Osteoblast (primary cell): Measurements from ENCODE around the gene PEX26. TPM values are rescaled to one million over a fixed set of nuclear protein-coding genes. Genes with fewer than 3 reads are reported as not detected.

ENCODE experiments used
- DNase-seq: peaks from one replicate; pipeline ENCODE4 v3.0.0; 2011; ENCODE audit warnings: low spot score, mixed read lengths; ENCODE audit not compliant: insufficient read length; ENCODE audit errors: missing footprints
- H2AFZ ChIP-seq: 2 replicates; pipeline ENCODE4 v1.6.0; 2011; ENCODE audit warnings: mild to moderate bottlenecking, low read length
- H3K27ac ChIP-seq: 2 replicates; pipeline ENCODE4 v1.5.1; 2011; ENCODE audit warnings: mild to moderate bottlenecking, low read depth, low read length, moderate library complexity
- H3K27me3 ChIP-seq: 2 replicates; pipeline ENCODE4 v1.6.0; 2012; ENCODE audit warnings: mild to moderate bottlenecking, control low read depth, inconsistent platforms, low read length, moderate library complexity; ENCODE audit not compliant: insufficient read depth
- H3K36me3 ChIP-seq: 2 replicates; pipeline ENCODE4 v1.5.1; 2011; ENCODE audit warnings: mild to moderate bottlenecking, low read length, control low read depth, moderate library complexity; ENCODE audit not compliant: insufficient read depth
- H3K4me1 ChIP-seq: 2 replicates; pipeline ENCODE4 v1.5.1; 2011; ENCODE audit warnings: mild to moderate bottlenecking, low read length, control low read depth, moderate library complexity; ENCODE audit not compliant: insufficient read depth
- H3K4me2 ChIP-seq: 2 replicates; pipeline ENCODE4 v1.6.0; 2011; ENCODE audit warnings: mild to moderate bottlenecking, low read length; ENCODE audit not compliant: insufficient read depth
- H3K4me3 ChIP-seq: fragments of 200-600 bp; sonication (generic); 3 replicates; pipeline ENCODE4 v1.5.1; 2012; ENCODE audit warnings: mild to moderate bottlenecking, low read length, inconsistent platforms; ENCODE audit not compliant: insufficient read depth
- H3K79me2 ChIP-seq: 2 replicates; pipeline ENCODE4 v1.6.0; 2012; ENCODE audit warnings: mild to moderate bottlenecking, low read length, control low read depth, inconsistent platforms; ENCODE audit not compliant: insufficient read depth
- H3K9me3 ChIP-seq: 2 replicates; pipeline ENCODE4 v1.5.1; 2011; ENCODE audit warnings: low read depth, low read length, control low read depth
- H4K20me1 ChIP-seq: 2 replicates; pipeline ENCODE4 v1.6.0; 2012; ENCODE audit warnings: mild to moderate bottlenecking, low read length, control low read depth; ENCODE audit not compliant: insufficient read depth
- CTCF ChIP-seq: IDR thresholded peaks from 2 replicates; pipeline ENCODE4 v1.5.1; 2011; ENCODE audit warnings: mild to moderate bottlenecking, low read depth, low read length, moderate library complexity; ENCODE audit errors: extremely low read depth
- total RNA-seq: library from RNA; depleted of rRNA; stranded (reverse); fragments of >200 nt; gene quantifications from 2 replicates; pipeline ENCODE4 v1.2.3, GENCODE V29; 2012

The PEX26 gene
- total RNA-seq, 1 donor, result 26.8 TPM

DNA sequence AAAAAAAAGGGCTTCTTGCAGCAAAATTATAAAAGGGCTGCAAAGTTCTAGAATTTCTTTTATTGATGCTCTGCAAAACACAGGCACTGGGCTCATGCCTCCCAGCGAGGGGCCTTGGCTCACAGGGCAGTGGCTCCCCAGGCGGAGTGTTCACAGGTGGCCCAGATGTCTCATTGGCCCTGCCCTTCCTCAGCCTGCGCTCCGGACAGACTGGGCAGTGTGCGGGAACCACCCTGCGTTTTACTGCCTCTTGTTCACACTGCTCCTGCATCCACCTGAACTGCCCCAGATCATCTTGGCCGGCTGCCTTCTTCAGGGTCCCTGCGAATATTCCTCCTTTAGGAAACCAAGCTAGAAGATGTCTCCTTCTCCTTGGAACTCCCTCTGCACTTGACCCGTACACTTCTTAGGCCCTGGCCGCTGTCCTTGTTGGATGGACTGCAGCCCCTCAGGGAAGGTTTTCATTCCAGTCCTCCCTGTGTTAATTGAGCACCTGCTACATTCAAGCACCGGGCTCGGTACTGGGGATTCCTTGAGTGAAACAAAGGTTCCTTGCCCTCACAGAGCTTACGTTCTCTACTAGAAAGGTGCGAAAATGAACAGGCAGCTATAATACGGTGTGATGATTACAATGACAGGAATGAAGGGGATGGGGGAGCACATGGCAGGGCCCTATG, 37.3 kb downstream of the PEX26 start:
- Histone ChIP-seq H3K4me2 (no peak overlapping the region), H4K20me1 (peaks cover 10% of the 10 kb centered on the region)

DNA sequence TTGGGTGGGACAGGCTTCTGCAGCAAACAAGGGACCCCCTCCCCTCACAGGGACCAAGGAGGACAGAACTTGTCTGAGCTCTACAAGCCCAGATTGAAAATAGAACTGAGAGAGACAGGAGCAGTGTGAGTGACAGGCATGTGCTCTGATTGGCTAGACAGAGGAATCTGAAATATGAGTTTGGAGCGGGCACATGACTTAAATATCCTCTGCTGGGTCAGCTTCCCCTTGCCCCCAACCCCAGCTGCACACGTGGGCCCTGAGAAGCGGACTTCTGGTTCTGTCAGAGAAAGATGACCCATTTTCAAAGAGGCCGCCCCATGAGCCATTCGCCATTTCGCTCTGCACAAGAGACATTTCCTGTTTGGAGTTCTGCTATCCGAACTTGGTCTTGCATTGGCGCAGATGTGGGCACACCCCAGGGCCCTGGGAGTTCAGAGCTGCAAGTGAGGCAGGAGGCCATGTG, 38.1 kb downstream of the PEX26 start:
- H3K27me3 ChIP-seq, result peaks cover 21% of the 10 kb centered on the region
- no peak overlapping the region for H2AFZ ChIP-seq
- no peak for TF ChIP-seq CTCF
- H3K4me1 ChIP-seq, result no peaks in the 10 kb centered on the region
- H3K36me3 ChIP-seq, result no peaks in the 10 kb centered on the region
- H3K4me3 ChIP-seq, result no peak overlapping the region
- no peaks in the 10 kb centered on the region for H3K9me3 ChIP-seq
- H3K27ac ChIP-seq, result no peak overlapping the region
- H3K4me2 ChIP-seq, result no peak overlapping the region
- H4K20me1 ChIP-seq, result peaks cover 9% of the 10 kb centered on the region
- H3K79me2 ChIP-seq, result no peaks in the 10 kb centered on the region
- DNase-seq, result no peak

More for the DNA sequence above, 37.3 kb downstream of the PEX26 start:
- Histone ChIP-seq H3K79me2 (no peaks in the 10 kb centered on the region), H3K4me1 (no peaks in the 10 kb centered on the region), H3K4me3 (no peak overlapping the region), H3K36me3 (no peaks in the 10 kb centered on the region), H2AFZ (no peak overlapping the region), H3K27ac (no peak overlapping the region), H3K27me3 (peaks cover 24% of the 10 kb centered on the region), H3K9me3 (no peaks in the 10 kb centered on the region)
- no peak for TF ChIP-seq CTCF
- DNase-seq, result no peak

DNA sequence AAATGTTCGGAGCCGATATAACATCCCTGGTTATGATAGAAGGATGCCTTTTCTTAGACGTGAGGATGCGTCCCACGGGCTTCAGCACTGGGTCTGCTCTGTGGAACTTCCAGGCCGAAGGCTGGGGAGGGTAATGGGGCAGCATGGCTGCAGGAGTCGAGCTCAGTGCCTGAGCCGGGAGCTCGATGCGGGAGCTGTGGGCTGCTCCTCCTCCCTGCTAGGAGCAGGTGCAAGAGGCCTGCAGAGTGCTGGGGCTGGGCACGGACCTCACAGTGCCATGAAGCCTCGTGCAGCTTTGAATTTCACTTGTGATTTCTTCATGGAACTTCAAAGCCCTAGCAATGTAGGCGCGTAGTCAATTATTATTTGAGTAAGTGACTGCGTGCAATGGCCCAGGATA, 38.8 kb downstream of the PEX26 start:
- Histone ChIP-seq H3K4me1 (no peaks in the 10 kb centered on the region), H3K27ac (no peak overlapping the region), H3K9me3 (no peaks in the 10 kb centered on the region), H3K4me2 (no peak overlapping the region), H3K36me3 (no peaks in the 10 kb centered on the region), H3K27me3 (peaks cover 14% of the 10 kb centered on the region), H4K20me1 (peaks cover 9% of the 10 kb centered on the region), H2AFZ (no peak overlapping the region), H3K79me2 (no peaks in the 10 kb centered on the region), H3K4me3 (no peak overlapping the region)
- no peak for TF ChIP-seq CTCF
- DNase-seq, result no peak

DNA sequence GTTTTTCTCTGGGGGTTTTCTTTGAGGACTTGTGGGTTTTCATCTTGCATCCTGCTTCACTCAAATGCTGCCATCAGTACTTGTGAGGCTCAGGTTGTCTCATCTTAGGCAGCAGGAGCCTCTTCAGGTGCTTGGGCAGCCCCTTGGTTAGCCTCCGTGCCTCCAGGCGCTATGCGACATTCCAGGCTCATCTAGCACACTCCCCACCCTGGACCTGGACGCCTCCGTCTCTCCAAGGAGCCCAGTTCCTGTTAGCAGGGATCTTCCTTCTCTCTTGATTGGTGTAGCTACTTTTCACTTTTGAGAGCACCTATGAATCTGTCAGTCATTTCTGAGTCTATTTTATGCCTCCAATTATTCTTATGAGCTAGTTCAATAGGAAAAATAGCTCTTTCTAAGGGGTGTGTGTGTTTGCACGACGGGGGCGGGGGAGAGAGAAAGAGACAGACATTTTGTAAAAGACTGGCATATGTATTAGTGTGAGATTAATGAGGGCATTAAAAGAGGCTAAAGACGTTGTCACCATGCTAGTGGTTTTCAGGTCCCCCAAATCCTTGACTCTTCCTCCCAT, 40.6 kb downstream of the PEX26 start:
- no peak overlapping the region for H3K27ac ChIP-seq
- H3K36me3 ChIP-seq, result no peaks in the 10 kb centered on the region
- no peak overlapping the region for H3K4me3 ChIP-seq

More for the DNA sequence above, 40.6 kb downstream of the PEX26 start:
- Histone ChIP-seq H4K20me1 (peaks cover 3% of the 10 kb centered on the region), H3K4me2 (no peak overlapping the region), H3K27me3 (no peaks in the 10 kb centered on the region), H2AFZ (no peak overlapping the region), H3K4me1 (no peaks in the 10 kb centered on the region), H3K9me3 (no peaks in the 10 kb centered on the region), H3K79me2 (no peaks in the 10 kb centered on the region)
- TF ChIP-seq CTCF, result no peak
- DNase-seq, result peak; percentile 50
